GM21423 (cell line): ENCODE measurements around the gene SENP3.
"Not testable (repeated sequence)": the region's sequence is repeated elsewhere in the genome, so short reads cannot be mapped to it uniquely, and the experiment has no call there.

ENCODE experiments used
- ATAC-seq: cut with Tn5 transposase; IDR thresholded peaks from one replicate; pipeline ENCODE4 v1.9.1; 2021; ENCODE audit warnings: mild to moderate bottlenecking, moderate library complexity; ENCODE audit not compliant: unreplicated experiment

Gene SENP3

DNA sequence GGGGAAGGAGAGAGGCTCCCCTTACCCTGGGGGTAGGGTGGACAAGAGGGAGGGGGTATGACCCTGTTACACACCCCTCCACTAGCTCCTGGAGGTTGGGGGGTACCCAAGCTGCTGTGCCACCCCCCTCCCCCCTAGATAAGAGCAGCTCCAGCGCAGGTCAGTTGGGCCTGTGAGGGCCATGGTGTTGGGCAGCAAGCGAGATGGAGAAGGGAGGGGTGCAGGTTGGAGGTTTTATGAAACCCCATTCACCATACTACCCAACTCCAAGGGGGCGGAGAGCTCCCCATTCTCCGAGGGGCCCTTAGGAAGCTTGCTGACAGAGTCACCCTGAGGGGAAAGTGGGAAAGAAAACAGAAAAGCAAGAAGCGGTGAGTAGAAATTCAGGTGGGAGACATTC, 29.9 kb downstream of the SENP3 start:
- no peak for ATAC-seq

DNA sequence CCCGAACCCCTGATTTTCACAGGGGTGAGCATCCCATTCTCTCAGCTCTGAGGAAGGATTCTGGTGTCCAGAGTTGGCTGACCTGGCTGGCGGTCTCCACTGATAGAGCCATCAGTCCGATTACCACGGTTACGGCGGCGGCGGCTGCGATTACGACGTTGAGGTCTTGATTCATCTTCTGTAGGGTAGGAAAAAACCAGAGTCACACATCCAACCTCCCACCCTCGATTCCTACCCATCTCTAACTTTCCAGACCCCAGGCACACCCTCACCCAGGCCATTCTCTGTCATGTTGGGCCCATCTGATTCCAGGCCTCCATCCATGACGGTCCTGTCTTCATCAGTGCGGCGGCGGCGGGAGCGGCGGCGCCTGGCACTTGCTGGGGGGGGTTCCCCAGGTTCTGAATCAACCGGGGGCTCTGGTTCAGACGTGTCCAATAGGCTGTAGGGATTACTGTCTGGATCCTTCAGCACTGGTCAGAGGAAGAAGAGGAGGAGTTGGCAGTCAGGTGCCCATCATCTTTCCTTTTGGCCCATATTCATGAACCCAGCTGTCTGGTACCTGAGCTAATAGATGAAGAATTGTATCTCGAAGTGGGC, 30.8 kb downstream of the SENP3 start:
- ATAC-seq = no peak

- no peak for ATAC-seq
These were observed 31.6 kb downstream of the SENP3 start for GRCh38 chr17:7593296-7593695.

GRCh38 chr17:7597561-7597960, 35.8 kb downstream of the SENP3 start:
- ATAC-seq = not testable (repeated sequence)

- ATAC-seq = no peak
These were observed 44.6 kb downstream of the SENP3 start for GRCh38 chr17:7606280-7606679.

- ATAC-seq = no peak
These were observed 48.9 kb downstream of the SENP3 start for GRCh38 chr17:7610641-7611040.

DNA sequence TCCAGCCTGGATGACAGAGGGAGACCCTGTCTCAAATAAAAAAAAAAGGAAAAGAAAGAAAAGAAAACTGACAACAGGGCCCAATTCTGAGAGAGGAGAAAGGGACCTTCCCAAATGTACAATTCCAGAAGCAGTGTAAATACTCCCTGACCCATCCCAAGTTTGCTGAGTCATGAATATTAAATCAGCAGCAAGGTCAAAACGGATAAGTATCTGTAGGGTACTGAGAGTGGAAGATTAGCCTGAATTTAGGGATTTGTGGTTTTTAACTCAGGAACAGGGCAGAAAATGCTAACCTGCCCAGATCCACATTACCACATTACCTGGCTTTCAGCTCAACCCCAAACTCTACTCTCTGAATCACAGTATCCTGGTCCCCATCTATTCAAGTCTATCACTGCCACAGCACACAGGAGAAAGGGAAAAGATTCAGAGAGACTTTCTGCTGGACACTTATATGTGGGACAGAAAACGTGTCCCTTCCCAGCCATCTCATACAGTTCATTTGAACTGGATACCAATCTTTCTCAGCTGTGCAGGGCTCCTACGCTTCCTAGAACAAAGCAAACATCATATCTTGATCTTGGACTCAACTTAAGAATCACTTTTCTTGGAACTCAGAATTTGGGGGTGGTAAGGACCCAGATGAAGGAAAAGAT, 50.0 kb downstream of the SENP3 start:
- ATAC-seq = no peak

DNA sequence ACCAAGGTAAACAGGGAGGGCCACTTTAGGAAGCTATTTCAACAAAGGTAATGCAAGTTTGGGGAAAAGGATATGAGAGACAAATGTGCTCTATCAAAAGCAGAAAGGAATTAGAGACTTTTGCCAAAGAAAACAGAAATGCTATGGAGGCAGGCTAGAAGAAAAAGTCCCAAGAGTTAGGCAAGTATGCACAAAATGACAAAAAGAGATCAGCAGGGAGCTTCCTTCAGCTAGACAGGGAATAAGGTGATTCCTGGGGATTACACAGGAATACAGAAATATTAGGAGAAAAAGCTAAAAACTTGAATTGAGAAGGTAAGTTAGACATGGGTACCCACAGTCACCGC, 50.5 kb downstream of the SENP3 start:
- ATAC-seq = no peak

- no peak for ATAC-seq
These were observed 52.2 kb downstream of the SENP3 start for GRCh38 chr17:7613769-7614424.

DNA sequence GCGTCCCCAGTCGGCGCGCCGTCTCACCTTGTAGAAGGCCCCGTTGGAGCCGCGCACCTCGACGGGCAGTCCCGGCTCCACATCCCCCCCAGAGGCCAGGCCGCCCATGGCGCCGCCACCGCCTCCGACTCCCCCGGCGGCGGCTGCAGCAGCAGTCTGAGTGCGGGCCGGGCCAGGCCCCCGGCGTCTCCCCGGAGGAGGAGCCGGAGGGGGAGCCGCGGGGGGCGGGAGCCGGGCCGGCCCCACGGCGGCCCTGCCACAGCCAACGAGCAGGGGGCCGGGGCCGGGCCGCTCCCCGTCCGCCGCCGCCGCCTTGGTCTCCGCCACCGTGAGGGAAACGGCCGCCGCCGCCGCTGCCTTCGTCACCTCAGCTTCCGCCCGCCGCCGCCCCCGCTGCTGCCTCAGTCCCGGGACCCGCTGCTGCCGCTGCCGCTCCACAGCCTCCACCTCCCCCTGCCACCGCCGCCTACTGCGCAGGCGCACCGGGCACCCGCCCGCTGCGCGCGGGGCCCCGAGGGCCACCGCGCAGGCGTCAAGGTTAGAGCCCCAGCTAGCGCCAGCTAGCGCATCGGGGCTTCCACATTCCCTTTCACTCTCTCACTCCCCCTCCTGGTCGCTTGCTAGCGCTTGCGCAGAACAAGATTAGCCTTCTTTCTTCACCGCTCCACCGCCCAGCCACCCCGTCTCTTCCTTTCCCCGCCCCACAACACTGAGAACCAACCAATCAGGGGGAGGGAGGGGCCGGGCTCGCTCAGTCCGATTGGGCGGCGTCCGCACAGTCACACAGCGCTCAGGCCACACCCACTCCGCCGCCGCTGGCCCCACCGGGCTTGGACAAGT, 52.9 kb downstream of the SENP3 start, which contains the start of gene FXR2:
TSS of gene FXR2 (minus strand) at position 473 of the 840 bp plus-strand sequence. CDS start at position 108, 365 bp downstream.
- ATAC-seq = peak; percentile 86

GRCh38 chr17:7615265-7615747, 53.6 kb downstream of the SENP3 start:
- no peak for ATAC-seq

GRCh38 chr17:7618608-7619007, 56.9 kb downstream of the SENP3 start:
- no peak for ATAC-seq

GRCh38 chr17:7620835-7621234, 59.1 kb downstream of the SENP3 start:
- no peak for ATAC-seq
